Hepatocyte (in vitro differentiated cells): Measurements from ENCODE around the gene SLC25A45. TPM values are rescaled to one million over a fixed set of nuclear protein-coding genes. Genes with fewer than 3 reads are reported as not detected.

Experiments
- DNase-seq: peaks from one replicate; pipeline ENCODE4 v3.0.0-alpha.2; 2016; ENCODE audit warnings: low spot score
- H2AFZ ChIP-seq: fragments of 200-600 bp; sonication (generic); 2 replicates; pipeline ENCODE4 v1.6.0; 2016; ENCODE audit warnings: antibody characterized with exemption, mild to moderate bottlenecking
- H3K27ac ChIP-seq: fragments of 200-600 bp; sonication (generic); 2 replicates; pipeline ENCODE4 v1.5.1; 2016; ENCODE audit warnings: mild to moderate bottlenecking
- H3K27me3 ChIP-seq: fragments of 200-600 bp; sonication (generic); 2 replicates; pipeline ENCODE4 v1.6.1; 2016
- H3K36me3 ChIP-seq: fragments of 200-600 bp; sonication (generic); replicated peaks from 2 replicates; pipeline ENCODE4 v1.5.1; 2016; ENCODE audit warnings: low read depth; ENCODE audit not compliant: insufficient read depth
- H3K4me1 ChIP-seq: fragments of 200-600 bp; sonication (generic); 2 replicates; pipeline ENCODE4 v1.5.1; 2016; ENCODE audit warnings: mild to moderate bottlenecking, moderate library complexity; ENCODE audit not compliant: insufficient read depth
- H3K4me2 ChIP-seq: fragments of 200-600 bp; sonication (generic); 2 replicates; pipeline ENCODE4 v1.6.0; 2016
- H3K4me3 ChIP-seq: fragments of 200-600 bp; sonication (generic); 2 replicates; pipeline ENCODE4 v1.5.1; 2016; ENCODE audit warnings: mild to moderate bottlenecking
- H3K79me2 ChIP-seq: fragments of 200-600 bp; sonication (generic); 2 replicates; pipeline ENCODE4 v1.6.0; 2017; ENCODE audit warnings: mild to moderate bottlenecking
- H3K9me2 ChIP-seq: fragments of 200-600 bp; sonication (generic); replicated peaks from 2 replicates; pipeline ENCODE4 v1.6.0; 2017; ENCODE audit warnings: mild to moderate bottlenecking; ENCODE audit not compliant: insufficient read depth
- H3K9me3 ChIP-seq: fragments of 200-600 bp; sonication (generic); 2 replicates; pipeline ENCODE4 v1.5.1; 2016; ENCODE audit warnings: low read depth, mild to moderate bottlenecking
- H4K20me1 ChIP-seq: fragments of 200-600 bp; sonication (generic); 2 replicates; pipeline ENCODE4 v1.6.0; 2016; ENCODE audit warnings: mild to moderate bottlenecking; ENCODE audit not compliant: insufficient read depth, poor library complexity, severe bottlenecking
- EZH2 ChIP-seq: fragments of 200-600 bp; sonication (generic); IDR thresholded peaks from 2 replicates; pipeline ENCODE4 v1.6.1; 2016; ENCODE audit warnings: antibody characterized with exemption, mild to moderate bottlenecking, borderline replicate concordance
- EZH2phosphoT487 ChIP-seq: fragments of 200-600 bp; sonication (generic); IDR thresholded peaks from one replicate; pipeline ENCODE4 v1.6.1; 2018; ENCODE audit warnings: antibody characterized with exemption, mild to moderate bottlenecking, low read depth, moderate library complexity; ENCODE audit not compliant: unreplicated experiment, severe bottlenecking
- WGBS: methylation state at CpG from one replicate; pipeline ENCODE4 v1.1.6; 2016; ENCODE audit warnings: low lambda C conversion rate; ENCODE audit errors: missing lambda C conversion rate; 5-methylcytosine and 5-hydroxymethylcytosine counted together
- polyA plus RNA-seq: library from polyadenylated mRNA; unstranded; fragments of >200 nt; fragmentation: Nextera tagmentation; extraction: Ambion mirVana; gene quantifications from 2 replicates; pipeline ENCODE4 v1.2.1, GENCODE V29; 2016
- total RNA-seq: library from RNA; depleted of rRNA; stranded (reverse); fragments of >200 nt; gene quantifications from 2 replicates; pipeline ENCODE4 v1.2.3, GENCODE V29; 2014
- TF ChIP-seq, protein P1 (sequence below): fragments of 200-600 bp; sonication (generic); IDR thresholded peaks from 2 replicates; pipeline ENCODE4 v1.5.1; 2016; ENCODE audit warnings: antibody characterized with exemption, mild to moderate bottlenecking; ENCODE audit not compliant: poor library complexity

The SLC25A45 gene
- total and polyA plus RNA-seq, 2 experiments from 2014 or later = 8.8 to 13.9 TPM

DNA sequence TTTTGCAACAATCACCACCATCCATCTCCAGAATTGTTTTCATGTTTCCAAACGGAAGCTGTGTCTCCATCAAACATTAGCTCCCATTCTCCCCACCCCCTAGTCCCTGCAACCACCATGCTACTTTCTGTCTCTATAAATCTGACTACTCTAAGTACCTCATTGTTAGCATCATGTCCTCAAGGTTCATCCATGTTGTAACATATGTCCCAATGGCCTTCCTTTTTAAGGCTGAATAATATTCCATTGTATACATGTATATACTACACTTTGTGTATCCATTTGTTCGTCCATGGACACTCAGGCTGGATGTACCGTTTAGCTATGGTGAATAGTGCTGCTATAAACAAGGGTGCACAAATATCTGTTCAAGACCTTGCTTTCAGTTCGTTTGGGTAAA, 57.0 kb downstream of the SLC25A45 start:
- TF ChIP-seq, protein P1, sequence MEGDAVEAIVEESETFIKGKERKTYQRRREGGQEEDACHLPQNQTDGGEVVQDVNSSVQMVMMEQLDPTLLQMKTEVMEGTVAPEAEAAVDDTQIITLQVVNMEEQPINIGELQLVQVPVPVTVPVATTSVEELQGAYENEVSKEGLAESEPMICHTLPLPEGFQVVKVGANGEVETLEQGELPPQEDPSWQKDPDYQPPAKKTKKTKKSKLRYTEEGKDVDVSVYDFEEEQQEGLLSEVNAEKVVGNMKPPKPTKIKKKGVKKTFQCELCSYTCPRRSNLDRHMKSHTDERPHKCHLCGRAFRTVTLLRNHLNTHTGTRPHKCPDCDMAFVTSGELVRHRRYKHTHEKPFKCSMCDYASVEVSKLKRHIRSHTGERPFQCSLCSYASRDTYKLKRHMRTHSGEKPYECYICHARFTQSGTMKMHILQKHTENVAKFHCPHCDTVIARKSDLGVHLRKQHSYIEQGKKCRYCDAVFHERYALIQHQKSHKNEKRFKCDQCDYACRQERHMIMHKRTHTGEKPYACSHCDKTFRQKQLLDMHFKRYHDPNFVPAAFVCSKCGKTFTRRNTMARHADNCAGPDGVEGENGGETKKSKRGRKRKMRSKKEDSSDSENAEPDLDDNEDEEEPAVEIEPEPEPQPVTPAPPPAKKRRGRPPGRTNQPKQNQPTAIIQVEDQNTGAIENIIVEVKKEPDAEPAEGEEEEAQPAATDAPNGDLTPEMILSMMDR = no peak
- TF ChIP-seq EZH2 (no peak), EZH2phosphoT487 (no peak)
- Histone ChIP-seq H2AFZ (no peak overlapping the region), H4K20me1 (peaks cover 24% of the 10 kb centered on the region), H3K4me2 (no peak overlapping the region), H3K36me3 (no peaks in the 10 kb centered on the region), H3K9me2 (no peaks in the 10 kb centered on the region), H3K27me3 (no peaks in the 10 kb centered on the region), H3K79me2 (peaks cover 20% of the 10 kb centered on the region), H3K4me3 (no peak overlapping the region), H3K4me1 (peaks cover 9% of the 10 kb centered on the region), H3K27ac (no peak overlapping the region), H3K9me3 (no peaks in the 10 kb centered on the region)
- no peak for DNase-seq
- 92% methylated on average over 4 of the region's 4 CpGs for WGBS

Other genes with a start within 250 kb of the SLC25A45 start
- 27.3 and 27.7 TPM in 2 replicates for gene SYVN1, start 248.1 kb downstream of the SLC25A45 start, total RNA-seq
- 31.8 and 35.7 TPM in 2 replicates for gene SYVN1, start 248.1 kb downstream of the SLC25A45 start, polyA plus RNA-seq
- not detected in 2 replicates for gene SPDYC, start 212.4 kb downstream of the SLC25A45 start, total RNA-seq
- not detected in 2 replicates for gene SPDYC, start 212.4 kb downstream of the SLC25A45 start, polyA plus RNA-seq
- gene CAPN1, start 200.7 kb downstream of the SLC25A45 start, total RNA-seq = 115 and 133 TPM in 2 replicates
- 178 and 202 TPM in 2 replicates for gene CAPN1, start 200.7 kb downstream of the SLC25A45 start, polyA plus RNA-seq
- 2.5 and 4.1 TPM in 2 replicates for gene POLA2, start 120.7 kb downstream of the SLC25A45 start, total RNA-seq
- 5.0 and 8.0 TPM in 2 replicates for gene POLA2, start 120.7 kb downstream of the SLC25A45 start, polyA plus RNA-seq
- gene CDC42EP2, start 67.8 kb downstream of the SLC25A45 start, total RNA-seq = 19.5 and 21.7 TPM in 2 replicates
- 31.2 and 35.0 TPM in 2 replicates for gene CDC42EP2, start 67.8 kb downstream of the SLC25A45 start, polyA plus RNA-seq
- 26.8 and 28.4 TPM in 2 replicates for gene DPF2, start 48.8 kb downstream of the SLC25A45 start, total RNA-seq
- gene DPF2, start 48.8 kb downstream of the SLC25A45 start, polyA plus RNA-seq = 50.0 and 51.6 TPM in 2 replicates
- 1.7 and 1.8 TPM in 2 replicates for gene TIGD3, start 27.9 kb downstream of the SLC25A45 start, total RNA-seq
- gene TIGD3, start 27.9 kb downstream of the SLC25A45 start, polyA plus RNA-seq = 1.6 and 2.0 TPM in 2 replicates
- gene FRMD8, start 4.0 kb upstream of the SLC25A45 start, total RNA-seq = 20.8 and 25.7 TPM in 2 replicates
- gene FRMD8, start 4.0 kb upstream of the SLC25A45 start, polyA plus RNA-seq = 22.2 and 31.0 TPM in 2 replicates
- gene NEAT1, start 40.2 kb upstream of the SLC25A45 start, total RNA-seq = 104 and 130 TPM in 2 replicates
- 168 and 209 TPM in 2 replicates for gene NEAT1, start 40.2 kb upstream of the SLC25A45 start, polyA plus RNA-seq
- 8,000 and 8,677 TPM in 2 replicates for gene MALAT1, start 116.4 kb upstream of the SLC25A45 start, total RNA-seq
- gene MALAT1, start 116.4 kb upstream of the SLC25A45 start, polyA plus RNA-seq = 16,690 and 29,129 TPM in 2 replicates
- gene SCYL1, start 142.4 kb upstream of the SLC25A45 start, total RNA-seq = 80.4 and 83.9 TPM in 2 replicates
- gene SCYL1, start 142.4 kb upstream of the SLC25A45 start, polyA plus RNA-seq = 162 and 167 TPM in 2 replicates
- gene LTBP3, start 175.7 kb upstream of the SLC25A45 start, total RNA-seq = 46.0 and 53.7 TPM in 2 replicates
- 85.3 and 101 TPM in 2 replicates for gene LTBP3, start 175.7 kb upstream of the SLC25A45 start, polyA plus RNA-seq
- gene ZNRD2, start 187.8 kb upstream of the SLC25A45 start, total RNA-seq = 20.5 and 20.8 TPM in 2 replicates
- gene ZNRD2, start 187.8 kb upstream of the SLC25A45 start, polyA plus RNA-seq = 52.4 and 57.3 TPM in 2 replicates
- 28.5 and 34.1 TPM in 2 replicates for gene FAM89B, start 189.9 kb upstream of the SLC25A45 start, total RNA-seq
- gene FAM89B, start 189.9 kb upstream of the SLC25A45 start, polyA plus RNA-seq = 105 and 112 TPM in 2 replicates
- gene EHBP1L1, start 193.4 kb upstream of the SLC25A45 start, total RNA-seq = 8.4 and 20.9 TPM in 2 replicates
- gene EHBP1L1, start 193.4 kb upstream of the SLC25A45 start, polyA plus RNA-seq = 12.5 and 18.1 TPM in 2 replicates
- not detected in 2 replicates for gene KCNK7, start 213.2 kb upstream of the SLC25A45 start, total RNA-seq
- gene KCNK7, start 213.2 kb upstream of the SLC25A45 start, polyA plus RNA-seq = 0.37 TPM in 1 of 2 replicates, not detected in the other
- gene MAP3K11, start 231.6 kb upstream of the SLC25A45 start, total RNA-seq = 39.3 and 40.5 TPM in 2 replicates
- gene MAP3K11, start 231.6 kb upstream of the SLC25A45 start, polyA plus RNA-seq = 55.3 and 59.5 TPM in 2 replicates
- 22.2 and 27.4 TPM in 2 replicates for gene PCNX3, start 233.1 kb upstream of the SLC25A45 start, total RNA-seq
- gene PCNX3, start 233.1 kb upstream of the SLC25A45 start, polyA plus RNA-seq = 17.6 and 20.0 TPM in 2 replicates